Endodermal cell (in vitro differentiated cells): ENCODE data around the gene TMC3. TPM values are rescaled to one million over a fixed set of nuclear protein-coding genes. Genes with fewer than 3 reads are reported as not detected.

Experiments used
- DNase-seq: peaks from one replicate; pipeline ENCODE4 v3.0.0-alpha.2; 2017
- H3K27ac ChIP-seq: 2 replicates; pipeline ENCODE4 v1.5.1; 2013; ENCODE audit warnings: mild to moderate bottlenecking, low read depth, low read length, moderate library complexity
- H3K27me3 ChIP-seq: 2 replicates; pipeline ENCODE4 v1.6.1; 2013; ENCODE audit warnings: mild to moderate bottlenecking, low read length, moderate library complexity; ENCODE audit not compliant: insufficient read depth, control insufficient read depth, poor library complexity, severe bottlenecking
- H3K36me3 ChIP-seq: 2 replicates; pipeline ENCODE4 v1.7.0; 2013; ENCODE audit warnings: mild to moderate bottlenecking, low read length, moderate library complexity; ENCODE audit not compliant: control insufficient read depth, insufficient read depth
- H3K4me1 ChIP-seq: one replicate; pipeline ENCODE4 v1.7.0; 2013; ENCODE audit warnings: low read length; ENCODE audit not compliant: control insufficient read depth, insufficient read depth
- H3K4me3 ChIP-seq: 2 replicates; pipeline ENCODE4 v1.5.1; 2013; ENCODE audit warnings: mild to moderate bottlenecking, low read length, moderate library complexity
- H3K9ac ChIP-seq: 2 replicates; pipeline ENCODE4 v1.6.1; 2013; ENCODE audit warnings: mild to moderate bottlenecking, low read length, moderate library complexity; ENCODE audit not compliant: poor library complexity, severe bottlenecking; ENCODE audit errors: extremely low read depth
- H3K9me3 ChIP-seq: 2 replicates; pipeline ENCODE4 v1.6.1; 2013; ENCODE audit warnings: mild to moderate bottlenecking, low read length, moderate library complexity; ENCODE audit not compliant: control insufficient read depth
- H3K27ac Mint-ChIP-seq: 2 replicates; pipeline ENCODE4 v1.8.0; 2020; ENCODE audit warnings: mixed read lengths
- H3K27me3 Mint-ChIP-seq: 2 replicates; pipeline ENCODE4 v1.8.0; 2021; ENCODE audit warnings: mild to moderate bottlenecking, mixed read lengths; ENCODE audit not compliant: insufficient read depth
- H3K36me3 Mint-ChIP-seq: 2 replicates; pipeline ENCODE4 v1.8.0; 2020; ENCODE audit warnings: low read depth, mixed read lengths
- H3K4me1 Mint-ChIP-seq: 2 replicates; pipeline ENCODE4 v1.8.0; 2020; ENCODE audit warnings: mixed read lengths
- H3K4me3 Mint-ChIP-seq: 2 replicates; pipeline ENCODE4 v1.8.0; 2020; ENCODE audit warnings: mild to moderate bottlenecking, moderate library complexity, mixed read lengths
- H3K9me3 Mint-ChIP-seq: 2 replicates; pipeline ENCODE4 v1.8.0; 2020; ENCODE audit warnings: mild to moderate bottlenecking, mixed read lengths
- WGBS, 2 experiments: methylation state at CpG; one replicate each; pipeline versions ENCODE4 v1.1.5 to v1.1.7; 2013; ENCODE audit warnings: missing lambda C conversion rate in 2 of 2, mixed read lengths in 1 of 2; ENCODE audit not compliant: insufficient coverage in 1 of 2, insufficient read length in 1 of 2; 5-methylcytosine and 5-hydroxymethylcytosine counted together
- total RNA-seq, 2 donors: library from RNA; stranded (reverse); fragmentation: NEBNext Ultra II Directional in 1 of 2; extraction: Animal tissue kit (Norgen Biotek cat#: 25700) in 1 of 2; gene quantifications; 2 replicates in 1 of 2; 3 replicates in 1 of 2; pipeline ENCODE4 v1.2.1, GENCODE V29; 2021
- TF ChIP-seq, protein P1 (sequence below): fragments of 200-600 bp; sonication (generic); conservative IDR thresholded peaks from 2 replicates; pipeline ENCODE4 v1.5.0; 2021; ENCODE audit warnings: antibody characterized with exemption, mild to moderate bottlenecking

Gene TMC3
- total RNA-seq, 2 donors from 2014 or later: not detected

DNA sequence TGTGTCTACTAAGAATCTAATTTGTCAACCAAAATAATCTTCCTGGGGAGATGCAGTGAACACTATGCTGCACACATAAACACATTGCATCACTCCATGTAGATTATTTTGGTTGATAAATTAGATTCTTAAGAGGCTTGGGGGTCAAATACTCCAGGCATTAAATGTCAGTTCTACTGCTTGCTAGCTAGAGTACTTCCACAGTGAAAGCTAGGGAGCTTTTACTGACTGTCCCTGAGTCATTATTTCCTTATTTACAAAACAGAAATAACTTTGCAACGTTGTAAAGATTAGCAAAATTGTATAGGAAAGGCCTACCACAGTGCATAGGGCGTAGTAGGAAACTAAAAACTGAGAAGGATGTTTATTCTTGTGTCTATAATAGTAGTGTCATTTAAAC, 12.9 kb upstream of the TMC3 start:
- Mint-ChIP-seq H3K36me3 (no peaks in the 10 kb centered on the region), H3K9me3 (peaks cover 9% of the 10 kb centered on the region), H3K4me3 (no peak overlapping the region)

DNA sequence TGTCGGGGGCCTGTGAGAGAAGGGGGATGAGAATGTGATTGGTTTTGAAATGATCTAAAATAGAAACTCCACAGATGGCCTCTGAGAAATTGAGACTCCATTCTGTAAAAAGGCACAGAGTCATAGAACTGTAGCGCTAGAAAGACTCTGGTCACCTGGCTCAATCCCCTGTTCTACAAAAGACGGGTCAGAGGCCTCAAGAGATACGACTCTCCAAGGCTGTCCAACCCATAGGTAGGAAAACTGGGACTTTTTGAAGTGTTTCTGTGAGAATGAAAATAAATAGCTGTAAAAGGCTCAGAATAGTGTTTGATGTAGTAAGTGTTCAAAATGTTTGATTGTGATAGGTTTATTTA, 11.7 kb upstream of the TMC3 start:
- Mint-ChIP-seq H3K36me3 (no peaks in the 10 kb centered on the region), H3K27me3 (peaks cover 2% of the 10 kb centered on the region), H3K27ac (no peak overlapping the region), H3K9me3 (peaks cover 9% of the 10 kb centered on the region), H3K4me1 (no peaks in the 10 kb centered on the region), H3K4me3 (no peak overlapping the region)
- no peaks in the 10 kb centered on the region for H3K27me3 ChIP-seq
- H3K4me1 ChIP-seq: no peaks in the 10 kb centered on the region
- no peaks in the 10 kb centered on the region for H3K36me3 ChIP-seq
- peaks cover 7% of the 10 kb centered on the region for H3K9me3 ChIP-seq
- no peak overlapping the region for H3K4me3 ChIP-seq
- no peak for DNase-seq
- 93 to 95% methylated on average over 4 of the region's 4 CpGs for WGBS, 2 experiments
- H3K9ac ChIP-seq: no peak overlapping the region
- H3K27ac ChIP-seq: no peak overlapping the region
- TF ChIP-seq, protein P1, sequence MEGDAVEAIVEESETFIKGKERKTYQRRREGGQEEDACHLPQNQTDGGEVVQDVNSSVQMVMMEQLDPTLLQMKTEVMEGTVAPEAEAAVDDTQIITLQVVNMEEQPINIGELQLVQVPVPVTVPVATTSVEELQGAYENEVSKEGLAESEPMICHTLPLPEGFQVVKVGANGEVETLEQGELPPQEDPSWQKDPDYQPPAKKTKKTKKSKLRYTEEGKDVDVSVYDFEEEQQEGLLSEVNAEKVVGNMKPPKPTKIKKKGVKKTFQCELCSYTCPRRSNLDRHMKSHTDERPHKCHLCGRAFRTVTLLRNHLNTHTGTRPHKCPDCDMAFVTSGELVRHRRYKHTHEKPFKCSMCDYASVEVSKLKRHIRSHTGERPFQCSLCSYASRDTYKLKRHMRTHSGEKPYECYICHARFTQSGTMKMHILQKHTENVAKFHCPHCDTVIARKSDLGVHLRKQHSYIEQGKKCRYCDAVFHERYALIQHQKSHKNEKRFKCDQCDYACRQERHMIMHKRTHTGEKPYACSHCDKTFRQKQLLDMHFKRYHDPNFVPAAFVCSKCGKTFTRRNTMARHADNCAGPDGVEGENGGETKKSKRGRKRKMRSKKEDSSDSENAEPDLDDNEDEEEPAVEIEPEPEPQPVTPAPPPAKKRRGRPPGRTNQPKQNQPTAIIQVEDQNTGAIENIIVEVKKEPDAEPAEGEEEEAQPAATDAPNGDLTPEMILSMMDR: no peak

More for the DNA sequence above, 12.9 kb upstream of the TMC3 start:
- H3K27me3 ChIP-seq: no peaks in the 10 kb centered on the region
- WGBS, 2 experiments: 70% methylated on average over 2 of the region's 2 CpGs; no CpG with 5 or more reads in 1 of the 2 experiments
- DNase-seq: no peak
- no peaks in the 10 kb centered on the region for H3K4me1 Mint-ChIP-seq
- H3K9me3 ChIP-seq: peaks cover 7% of the 10 kb centered on the region
- no peaks in the 10 kb centered on the region for H3K4me1 ChIP-seq
- H3K27ac ChIP-seq: no peak overlapping the region
- no peak overlapping the region for H3K27ac Mint-ChIP-seq
- peaks cover 2% of the 10 kb centered on the region for H3K27me3 Mint-ChIP-seq
- H3K36me3 ChIP-seq: no peaks in the 10 kb centered on the region
- no peak overlapping the region for H3K9ac ChIP-seq
- no peak overlapping the region for H3K4me3 ChIP-seq
- TF ChIP-seq, protein P1: no peak

DNA sequence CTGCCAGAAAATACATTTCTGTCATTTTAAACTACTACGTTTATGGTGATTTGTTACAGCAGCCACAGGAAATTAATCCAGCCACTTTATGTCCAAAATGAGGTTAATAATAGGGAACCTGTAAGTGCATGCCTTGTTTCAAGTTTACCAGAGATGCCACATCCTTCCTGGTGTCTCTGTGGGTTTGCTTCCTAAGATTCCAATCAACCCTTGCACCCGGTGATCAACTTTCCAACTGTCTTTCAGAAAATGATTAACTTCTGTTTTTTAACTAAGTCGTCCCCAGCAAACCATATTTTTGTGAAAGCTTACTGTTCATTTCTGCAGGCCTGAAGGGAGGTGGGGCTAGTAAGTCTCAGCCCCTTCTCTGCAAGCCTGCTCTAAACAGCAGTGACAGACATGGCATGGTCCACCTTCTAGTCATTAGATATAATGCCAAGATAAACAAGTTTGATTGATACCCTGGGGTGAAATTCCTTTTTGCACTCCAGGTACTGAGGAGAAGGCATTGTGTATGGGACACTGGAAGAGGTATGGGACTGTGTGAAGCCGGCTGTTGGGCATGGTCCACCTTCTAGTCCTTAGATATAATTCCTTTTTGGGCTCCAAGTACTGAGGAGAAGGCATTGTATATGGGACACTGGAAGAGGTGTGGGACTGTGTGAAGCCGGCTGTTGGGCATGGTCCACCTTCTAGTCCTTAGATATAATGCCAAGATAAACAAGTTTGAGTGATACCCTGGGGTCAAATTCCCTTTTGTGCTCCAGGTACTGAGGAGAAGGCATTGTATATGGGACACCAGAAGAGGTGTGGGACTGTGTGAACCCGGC, 11.1 kb upstream of the TMC3 start:
- no peak overlapping the region for H3K27ac Mint-ChIP-seq
- peaks cover 2% of the 10 kb centered on the region for H3K27me3 Mint-ChIP-seq
- Histone ChIP-seq H3K27ac (no peak overlapping the region), H3K36me3 (no peaks in the 10 kb centered on the region), H3K4me1 (no peaks in the 10 kb centered on the region), H3K4me3 (no peak overlapping the region), H3K9me3 (peaks cover 7% of the 10 kb centered on the region), H3K9ac (no peak overlapping the region), H3K27me3 (no peaks in the 10 kb centered on the region)
- no peak for DNase-seq
- H3K4me1 Mint-ChIP-seq: no peaks in the 10 kb centered on the region
- 91 to 93% methylated on average over 4 to 6 of the region's 6 CpGs for WGBS, 2 experiments
- no peak overlapping the region for H3K4me3 Mint-ChIP-seq
- H3K36me3 Mint-ChIP-seq: no peaks in the 10 kb centered on the region
- H3K9me3 Mint-ChIP-seq: peaks cover 9% of the 10 kb centered on the region
- TF ChIP-seq, protein P1: no peak
